Natural killer cell (primary cell): ENCODE results near the gene ZBTB8A. TPM values are rescaled to one million over a fixed set of nuclear protein-coding genes. Genes with fewer than 3 reads are reported as not detected.
"Not testable (repeated sequence)": the region's sequence is repeated elsewhere in the genome, so short reads cannot be mapped to it uniquely, and the experiment has no call there.

Experiments
- ATAC-seq, 3 donors: fragments of 150-1000 bp in 2 of 3; fragments of 200-7000 bp in 1 of 3; cut with Tn5 transposase; 1 replicate in 1 of 3; 2 replicates in 2 of 3; pipeline ENCODE4 v1.10.0; 2021; ENCODE audit warnings: mild to moderate bottlenecking in 2 of 3, moderate library complexity in 2 of 3
- DNase-seq, 2 donors: peaks; one replicate each; pipeline versions ENCODE4 v3.0.0 to v3.0.0-alpha.2; 2013 to 2021; ENCODE audit warnings: mixed read lengths in 1 of 2
- H3K27ac ChIP-seq: one replicate; pipeline ENCODE4 v1.5.1; 2013; ENCODE audit warnings: mild to moderate bottlenecking, low read length
- H3K27me3 ChIP-seq: one replicate; pipeline ENCODE4 v1.6.1; 2013; ENCODE audit warnings: low read length; ENCODE audit not compliant: control insufficient read depth, insufficient read depth
- H3K36me3 ChIP-seq: one replicate; pipeline ENCODE4 v1.6.1; 2013; ENCODE audit warnings: low read length; ENCODE audit not compliant: control insufficient read depth, insufficient read depth
- H3K4me1 ChIP-seq: one replicate; pipeline ENCODE4 v1.6.1; 2013; ENCODE audit warnings: low read length; ENCODE audit not compliant: control insufficient read depth, insufficient read depth
- H3K4me3 ChIP-seq: one replicate; pipeline ENCODE4 v1.5.1; 2013; ENCODE audit warnings: low read length
- H3K9me3 ChIP-seq: one replicate; pipeline ENCODE4 v1.6.1; 2013; ENCODE audit warnings: low read length; ENCODE audit not compliant: control insufficient read depth, insufficient read depth
- H3K27ac Mint-ChIP-seq, 2 donors: one replicate each; pipeline ENCODE4 v1.8.0; 2022; ENCODE audit warnings: mild to moderate bottlenecking in 2 of 2, mixed read lengths in 2 of 2, moderate library complexity in 1 of 2
- H3K27me3 Mint-ChIP-seq, 2 donors: one replicate each; pipeline ENCODE4 v1.8.0; 2022; ENCODE audit warnings: low read depth in 2 of 2, mixed read lengths in 2 of 2
- H3K36me3 Mint-ChIP-seq: one replicate; pipeline ENCODE4 v1.8.0; 2022; ENCODE audit warnings: mixed read lengths
- H3K4me1 Mint-ChIP-seq, 2 donors: one replicate each; pipeline ENCODE4 v1.8.0; 2022; ENCODE audit warnings: mixed read lengths in 2 of 2
- H3K4me3 Mint-ChIP-seq: one replicate; pipeline ENCODE4 v1.8.0; 2022; ENCODE audit warnings: mild to moderate bottlenecking, moderate library complexity, mixed read lengths
- H3K9me3 Mint-ChIP-seq, 2 donors: one replicate each; pipeline ENCODE4 v1.8.0; 2022; ENCODE audit warnings: mixed read lengths in 2 of 2
- CTCF ChIP-seq: fragments of 200-600 bp; IDR thresholded peaks from one replicate; pipeline ENCODE4 v1.8.0; 2022; ENCODE audit warnings: antibody characterized with exemption
- WGBS: methylation state at CpG from one replicate; pipeline ENCODE4 v1.1.7; 2013; ENCODE audit warnings: missing lambda C conversion rate; ENCODE audit not compliant: insufficient coverage; 5-methylcytosine and 5-hydroxymethylcytosine counted together
- intact Hi-C: fragments of 100-400 bp; cut with micrococcal nuclease; formaldehyde crosslinking; loops from one replicate; pipeline ENCODE4 v1.14.2; 2022
- total RNA-seq, 4 donors: library from RNA; stranded (reverse); fragments of 120-200 nt in 1 of 4; gene quantifications; one replicate each; pipeline versions ENCODE4 v1.2.3 to v1.2.4, GENCODE V29; 2013 to 2022

Gene ZBTB8A
- total RNA-seq, 3 donors from 2014 or later (not counting 1 experiment from before 2014, with no cell fraction given) = 0.16 to 0.50 (median 0.33) TPM

- H3K9me3 Mint-ChIP-seq = no peaks in the 10 kb centered on the region
- DNase-seq (no peak), ATAC-seq (no peak)
- intact Hi-C loops = no loop called here
- H3K4me1 Mint-ChIP-seq = no peaks in the 10 kb centered on the region
- H3K27me3 Mint-ChIP-seq = peaks cover 5 to 7% of the 10 kb centered on the region in 2 donors
- Histone ChIP-seq H3K4me3 (no peak overlapping the region), H3K27me3 (peaks cover 8% of the 10 kb centered on the region), H3K9me3 (no peaks in the 10 kb centered on the region), H3K27ac (no peak overlapping the region), H3K36me3 (no peaks in the 10 kb centered on the region), H3K4me1 (no peaks in the 10 kb centered on the region)
- H3K27ac Mint-ChIP-seq = no peak overlapping the region
- WGBS = 87% methylated on average over 4 of the region's 4 CpGs
- no peak overlapping the region for H3K4me3 Mint-ChIP-seq
- H3K36me3 Mint-ChIP-seq = no peaks in the 10 kb centered on the region
- no peak for TF ChIP-seq CTCF
Measured at GRCh38 chr1:32546611-32547010, 7.4 kb downstream of the ZBTB8A start.

DNA sequence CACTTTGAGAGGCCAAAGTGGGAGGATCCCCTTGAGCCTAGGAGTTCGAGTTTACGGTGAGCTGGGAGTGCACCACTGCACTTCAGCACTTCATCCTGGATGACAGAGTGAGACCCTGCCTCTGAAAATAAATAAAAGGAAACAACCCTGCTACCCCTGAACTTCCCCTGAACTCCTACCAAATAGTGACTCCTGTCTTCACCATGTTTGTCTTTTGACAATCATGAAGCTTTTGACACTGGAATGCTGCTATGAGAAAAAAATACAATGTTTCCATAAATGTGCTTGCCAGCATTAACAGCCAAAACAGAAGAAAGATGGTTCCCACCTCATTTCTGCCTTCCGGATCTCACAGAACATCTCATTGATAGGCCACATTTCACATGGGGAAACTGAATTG, 10.4 kb downstream of the ZBTB8A start:
- no peaks in the 10 kb centered on the region for H3K4me1 ChIP-seq
- TF ChIP-seq CTCF = no peak
- no peak overlapping the region for H3K27ac ChIP-seq
- 94% methylated on average over 3 of the region's 3 CpGs for WGBS
- H3K36me3 Mint-ChIP-seq = no peaks in the 10 kb centered on the region
- H3K4me3 Mint-ChIP-seq = no peak overlapping the region
- no peaks in the 10 kb centered on the region for H3K9me3 ChIP-seq
- H3K4me3 ChIP-seq = no peak overlapping the region
- no peaks in the 10 kb centered on the region for H3K36me3 ChIP-seq
- no peak for ATAC-seq
- H3K9me3 Mint-ChIP-seq = no peaks in the 10 kb centered on the region
- intact Hi-C loops = no loop called here
- no peak overlapping the region for H3K27ac Mint-ChIP-seq
- no peaks in the 10 kb centered on the region for H3K27me3 ChIP-seq
- peaks cover 0 to 4% of the 10 kb centered on the region in 2 donors for H3K27me3 Mint-ChIP-seq
- DNase-seq = no peak
- H3K4me1 Mint-ChIP-seq = no peaks in the 10 kb centered on the region

- DNase-seq = no peak
- Histone ChIP-seq H3K27ac (no peak overlapping the region), H3K9me3 (no peaks in the 10 kb centered on the region), H3K27me3 (no peaks in the 10 kb centered on the region), H3K4me1 (no peaks in the 10 kb centered on the region), H3K4me3 (no peak overlapping the region), H3K36me3 (no peaks in the 10 kb centered on the region)
- TF ChIP-seq CTCF = no peak
- Mint-ChIP-seq H3K4me3 (no peak overlapping the region), H3K36me3 (no peaks in the 10 kb centered on the region), H3K4me1 (no peaks in the 10 kb centered on the region), H3K27me3 (no peaks in the 10 kb centered on the region), H3K9me3 (no peaks in the 10 kb centered on the region), H3K27ac (no peak overlapping the region)
- ATAC-seq = no peak
- intact Hi-C loops = no loop called here
- whole genome bisulfite sequencing = 88% methylated on average over 1 of the region's 3 CpGs
Measured at GRCh38 chr1:32554288-32554687, 15.1 kb downstream of the ZBTB8A start.

- H3K36me3 Mint-ChIP-seq, H3K27ac Mint-ChIP-seq, H3K27me3 ChIP-seq, DNase-seq, H3K4me3 Mint-ChIP-seq, ATAC-seq, H3K4me1 Mint-ChIP-seq, H3K9me3 Mint-ChIP-seq, intact Hi-C loops, H3K36me3 ChIP-seq, H3K4me1 ChIP-seq, H3K9me3 ChIP-seq, H3K27me3 Mint-ChIP-seq, H3K4me3 ChIP-seq, H3K27ac ChIP-seq: not testable (repeated sequence)
- 97% methylated on average over 5 of the region's 5 CpGs for whole genome bisulfite sequencing
Measured at GRCh38 chr1:32557035-32557434, 17.8 kb downstream of the ZBTB8A start.
